ENCODE measurements around the gene KRTAP5-9.
"Not testable (repeated sequence)": the region's sequence is repeated elsewhere in the genome, so short reads cannot be mapped to it uniquely, and the experiment has no call there.

The KRTAP5-9 gene

GRCh38 chr11:71588314-71588713 lies 40.1 kb downstream of the KRTAP5-9 start:
- DNase-seq = not testable (repeated sequence)

DNA sequence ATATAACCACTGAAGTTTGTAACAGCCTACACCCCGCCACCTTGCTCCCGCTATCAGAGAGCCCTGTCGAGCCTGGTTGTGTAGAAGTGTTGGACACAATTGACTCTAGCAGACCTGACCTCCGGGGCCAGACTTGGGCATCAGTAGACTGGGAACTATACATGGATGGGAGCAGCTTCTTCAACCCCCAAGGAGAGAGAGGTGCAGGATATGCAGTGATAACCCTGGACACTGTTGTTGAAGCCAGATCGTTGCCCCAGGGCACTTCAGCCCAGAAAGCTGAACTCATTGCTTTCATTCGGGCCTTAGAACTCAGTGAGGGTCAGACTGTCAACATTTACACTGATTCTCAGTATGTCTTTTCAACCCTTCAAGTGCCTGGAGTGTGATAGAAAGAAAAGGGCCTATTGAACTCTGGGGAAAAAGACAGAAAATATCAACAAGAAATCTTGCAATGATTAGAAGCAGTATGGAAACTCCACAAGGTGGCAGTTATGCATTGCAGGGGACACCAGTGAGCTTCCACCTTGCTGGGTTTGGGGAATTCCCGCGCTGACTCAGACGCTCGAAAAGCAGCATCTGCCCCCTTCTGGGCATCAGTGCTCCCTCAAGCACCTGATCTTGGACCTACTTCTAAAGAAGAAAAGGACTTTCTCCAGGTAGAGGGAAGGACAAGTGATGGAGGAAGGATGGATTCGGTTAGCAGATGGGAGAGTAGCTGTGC lies 40.8 kb downstream of the KRTAP5-9 start:
- DNase-seq = not testable (repeated sequence)

GRCh38 chr11:71589546-71589920 lies 41.3 kb downstream of the KRTAP5-9 start:
- DNase-seq = not testable (repeated sequence)
